GM12878 (cell line): ENCODE data around the gene EPB41L2.

Experiments used
- BHLHE40 ChIP-seq, 2 experiments: fragments of 450-650 bp in 1 of 2; IDR thresholded peaks; 2 replicates each; pipeline ENCODE4 v1.6.1; 2011 to 2017; ENCODE audit warnings: low read depth in 2 of 2, borderline replicate concordance in 1 of 2, improper control_type of control experiment in 1 of 2, low read length in 1 of 2, mild to moderate bottlenecking in 1 of 2
- HCFC1 ChIP-seq: fragments of 150-350 bp; IDR thresholded peaks from 2 replicates; pipeline ENCODE4 v1.6.1; 2014; ENCODE audit warnings: low read length
- MYC ChIP-seq: IDR thresholded peaks from 2 replicates; pipeline ENCODE4 v1.6.1; 2011; ENCODE audit warnings: mild to moderate bottlenecking, low read length, moderate library complexity, inconsistent platforms; ENCODE audit not compliant: insufficient read depth, insufficient replicate concordance, insufficient read length, severe bottlenecking

DNA sequence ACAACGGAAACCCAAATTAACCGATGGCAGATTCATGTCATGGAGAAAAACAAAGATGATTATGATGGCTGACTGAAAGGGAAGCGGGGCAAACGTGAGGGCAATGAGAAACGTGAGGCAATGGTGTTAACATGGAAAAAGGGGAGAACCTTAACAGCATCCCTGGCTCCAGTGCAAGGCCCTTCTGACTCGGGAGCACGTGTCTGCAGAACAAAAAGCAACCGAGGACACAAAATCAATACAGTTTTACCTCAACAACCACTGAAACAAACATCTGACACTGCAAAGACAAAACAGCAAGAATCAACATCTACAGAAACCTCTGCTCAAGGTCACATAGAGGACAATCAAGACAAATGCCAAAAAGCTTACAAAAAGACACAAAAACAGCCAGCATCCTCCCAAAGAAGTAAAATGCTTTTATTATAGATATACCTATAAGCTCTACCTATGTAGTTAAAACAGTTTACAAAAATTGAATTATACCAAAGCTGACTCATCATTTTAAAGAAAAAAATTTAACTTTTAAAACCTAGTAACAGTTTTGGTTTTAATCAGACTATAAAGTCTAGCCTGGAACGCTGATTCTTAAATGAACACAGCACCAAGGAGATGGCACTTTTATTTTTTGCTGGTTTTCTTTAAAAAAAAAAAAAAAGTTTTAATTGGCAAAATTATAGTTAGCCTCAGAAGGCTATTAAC lies 192.7 kb downstream of the EPB41L2 start:
- TF ChIP-seq BHLHE40 (IDR thresholded peaks at IDR 0.05; ENCODE audit: borderline replicate concordance in 1 of 2, low read depth in 2 of 2, low read length in 1 of 2), result no peak
- TF ChIP-seq HCFC1, result no peak
- TF ChIP-seq MYC, result no peak
